ENCODE measurements around the gene MAPKAP1. TPM values are rescaled to one million over a fixed set of nuclear protein-coding genes. Genes with fewer than 3 reads are reported as not detected.

Gene MAPKAP1
- total RNA-seq, 4 donors from 2014 or later = 57.6 to 70.2 (median 68.7) TPM

- H3K4me1 ChIP-seq = no peaks in the 10 kb centered on the region
- DNase-seq (ENCODE audit: low spot score in 2 of 2) = no peak
- H3K27ac ChIP-seq = no peak overlapping the region
- H3K4me3 ChIP-seq = no peak overlapping the region
- no peaks in the 10 kb centered on the region for H3K27me3 ChIP-seq
- no peaks in the 10 kb centered on the region for H3K36me3 ChIP-seq
- H3K9me3 ChIP-seq = no peaks in the 10 kb centered on the region
- TF ChIP-seq, protein P1, sequence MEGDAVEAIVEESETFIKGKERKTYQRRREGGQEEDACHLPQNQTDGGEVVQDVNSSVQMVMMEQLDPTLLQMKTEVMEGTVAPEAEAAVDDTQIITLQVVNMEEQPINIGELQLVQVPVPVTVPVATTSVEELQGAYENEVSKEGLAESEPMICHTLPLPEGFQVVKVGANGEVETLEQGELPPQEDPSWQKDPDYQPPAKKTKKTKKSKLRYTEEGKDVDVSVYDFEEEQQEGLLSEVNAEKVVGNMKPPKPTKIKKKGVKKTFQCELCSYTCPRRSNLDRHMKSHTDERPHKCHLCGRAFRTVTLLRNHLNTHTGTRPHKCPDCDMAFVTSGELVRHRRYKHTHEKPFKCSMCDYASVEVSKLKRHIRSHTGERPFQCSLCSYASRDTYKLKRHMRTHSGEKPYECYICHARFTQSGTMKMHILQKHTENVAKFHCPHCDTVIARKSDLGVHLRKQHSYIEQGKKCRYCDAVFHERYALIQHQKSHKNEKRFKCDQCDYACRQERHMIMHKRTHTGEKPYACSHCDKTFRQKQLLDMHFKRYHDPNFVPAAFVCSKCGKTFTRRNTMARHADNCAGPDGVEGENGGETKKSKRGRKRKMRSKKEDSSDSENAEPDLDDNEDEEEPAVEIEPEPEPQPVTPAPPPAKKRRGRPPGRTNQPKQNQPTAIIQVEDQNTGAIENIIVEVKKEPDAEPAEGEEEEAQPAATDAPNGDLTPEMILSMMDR (IDR thresholded peaks at IDR 0.05) = no peak
- TF ChIP-seq POLR2A (IDR thresholded peaks at IDR 0.05) (no peak), EP300 (IDR thresholded peaks at IDR 0.05) (no peak), POLR2AphosphoS5 (IDR thresholded peaks at IDR 0.05) (no peak)
Observed at GRCh38 chr9:125497478-125497877, 209.5 kb downstream of the MAPKAP1 start.

GRCh38 chr9:125496313-125496834, 210.6 kb downstream of the MAPKAP1 start:
- WGBS = 89% methylated on average over 7 of the region's 7 CpGs
- TF ChIP-seq EP300 (IDR thresholded peaks at IDR 0.05) = no peak
- no peak for TF ChIP-seq POLR2A (IDR thresholded peaks at IDR 0.05)
- TF ChIP-seq, protein P1 (IDR thresholded peaks at IDR 0.05) = no peak
- TF ChIP-seq POLR2AphosphoS5 (IDR thresholded peaks at IDR 0.05) = no peak
- DNase-seq (ENCODE audit: low spot score in 2 of 2) = no peak
- H3K4me1 ChIP-seq = no peaks in the 10 kb centered on the region
- no peak overlapping the region for H3K27ac ChIP-seq
- no peaks in the 10 kb centered on the region for H3K9me3 ChIP-seq
- no peaks in the 10 kb centered on the region for H3K27me3 ChIP-seq
- H3K36me3 ChIP-seq = no peaks in the 10 kb centered on the region
- H3K4me3 ChIP-seq = no peak overlapping the region

DNA sequence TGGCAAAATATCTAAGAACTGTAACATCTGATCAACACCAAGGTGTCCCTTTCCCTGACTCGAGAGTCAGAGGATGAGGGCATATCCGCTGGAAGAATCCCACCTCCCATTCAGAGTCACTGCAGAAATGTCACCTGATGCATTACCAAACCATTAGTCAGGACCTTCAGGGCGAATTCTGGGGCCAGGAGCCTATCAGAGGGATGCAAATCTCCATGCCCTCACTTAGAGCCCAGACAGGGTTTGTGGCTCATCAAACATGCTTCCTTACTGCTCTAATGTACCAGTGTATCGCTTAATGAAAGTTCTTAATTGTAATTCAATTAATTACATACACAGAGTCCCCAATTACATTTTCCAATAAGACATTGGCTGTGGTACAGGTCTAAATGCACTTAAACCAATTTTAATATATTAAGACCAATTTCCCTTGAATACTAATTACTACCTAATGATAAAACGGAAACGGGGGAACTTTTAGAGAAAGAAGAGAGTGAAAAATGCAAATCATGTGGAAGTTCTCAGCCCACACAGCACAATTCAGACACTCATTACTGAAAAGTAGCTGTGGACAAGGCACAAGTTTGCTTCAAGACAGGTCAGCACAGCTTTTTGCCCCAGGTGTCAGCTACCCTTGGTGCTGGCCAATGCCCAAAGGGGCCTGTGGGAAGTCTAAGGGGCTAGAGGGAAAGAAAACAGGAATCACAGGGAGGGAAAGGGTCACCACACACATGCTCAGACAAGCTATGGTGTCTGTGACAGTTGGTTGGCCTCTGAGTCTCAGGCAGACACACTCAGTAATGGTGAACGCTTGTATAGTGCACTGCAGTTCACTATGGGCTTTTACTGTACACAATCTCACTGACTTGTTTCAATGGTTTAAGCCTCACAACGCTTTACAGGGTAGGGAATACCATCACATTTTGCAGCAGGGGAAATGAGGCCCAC, 211.6 kb downstream of the MAPKAP1 start:
- DNase-seq (ENCODE audit: low spot score in 2 of 2) = no peak
- 95% methylated on average over 8 of the region's 8 CpGs for WGBS
- TF ChIP-seq, protein P1 (IDR thresholded peaks at IDR 0.05) = no peak
- no peak for TF ChIP-seq POLR2A (IDR thresholded peaks at IDR 0.05)
- TF ChIP-seq POLR2AphosphoS5 (IDR thresholded peaks at IDR 0.05) = no peak
- no peak for TF ChIP-seq EP300 (IDR thresholded peaks at IDR 0.05)
- Histone ChIP-seq H3K36me3 (no peaks in the 10 kb centered on the region), H3K4me3 (no peak overlapping the region), H3K27ac (no peak overlapping the region), H3K27me3 (no peaks in the 10 kb centered on the region), H3K4me1 (no peaks in the 10 kb centered on the region), H3K9me3 (no peaks in the 10 kb centered on the region)

- DNase-seq (ENCODE audit: low spot score in 2 of 2) = no peak
- H3K4me1 ChIP-seq = no peaks in the 10 kb centered on the region
- H3K4me3 ChIP-seq = no peak overlapping the region
- H3K27ac ChIP-seq = no peak overlapping the region
- 79% methylated on average over 1 of the region's 1 CpG for WGBS
- no peaks in the 10 kb centered on the region for H3K36me3 ChIP-seq
- no peak for TF ChIP-seq POLR2AphosphoS5 (IDR thresholded peaks at IDR 0.05)
- H3K9me3 ChIP-seq = no peaks in the 10 kb centered on the region
- H3K27me3 ChIP-seq = no peaks in the 10 kb centered on the region
Observed at GRCh38 chr9:125494653-125494915, 212.4 kb downstream of the MAPKAP1 start.

DNA sequence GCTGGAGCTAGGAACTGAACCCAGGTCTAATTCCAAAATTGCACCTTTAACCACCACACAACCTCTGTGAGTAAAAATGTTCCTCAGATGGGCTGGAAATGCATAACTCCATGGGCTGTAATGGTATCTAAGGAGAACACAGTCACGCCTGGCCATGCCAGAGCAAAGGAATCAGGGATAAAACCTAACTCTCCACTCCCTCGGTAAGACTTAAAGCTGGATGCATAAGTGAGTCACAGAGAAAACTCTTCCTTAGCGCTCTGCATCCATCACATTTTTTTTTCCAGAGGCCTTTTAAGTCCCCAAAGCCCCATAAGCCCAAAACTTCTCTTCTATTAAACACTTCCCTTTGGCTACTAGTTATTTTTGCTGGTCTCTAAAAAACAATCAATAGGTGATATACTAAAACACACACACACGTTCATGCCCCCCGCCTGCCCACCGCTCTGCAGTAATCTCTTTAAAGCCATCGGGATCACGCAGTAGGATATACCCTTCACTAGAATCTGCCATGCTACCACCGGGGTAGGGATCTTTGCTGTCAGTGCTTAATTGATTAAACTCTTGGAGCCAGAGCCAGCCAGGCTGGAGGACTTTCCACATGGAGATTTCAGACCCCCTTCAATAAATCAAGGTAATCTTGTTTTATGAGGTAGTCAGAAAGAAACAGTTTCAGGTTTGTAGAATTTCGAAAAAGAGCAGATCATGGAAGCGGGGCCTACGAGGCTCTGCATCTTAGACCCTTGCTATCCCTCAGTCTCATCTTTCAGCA, 212.9 kb downstream of the MAPKAP1 start:
- Histone ChIP-seq H3K36me3 (no peaks in the 10 kb centered on the region), H3K27me3 (no peaks in the 10 kb centered on the region), H3K27ac (no peak overlapping the region), H3K4me1 (no peaks in the 10 kb centered on the region), H3K9me3 (no peaks in the 10 kb centered on the region), H3K4me3 (no peak overlapping the region)
- DNase-seq (ENCODE audit: low spot score in 2 of 2) = no peak
- 90% methylated on average over 12 of the region's 12 CpGs for WGBS
- no peak for TF ChIP-seq POLR2AphosphoS5 (IDR thresholded peaks at IDR 0.05)
- TF ChIP-seq POLR2A (IDR thresholded peaks at IDR 0.05) = no peak
- TF ChIP-seq, protein P1 (IDR thresholded peaks at IDR 0.05) = no peak
- no peak for TF ChIP-seq EP300 (IDR thresholded peaks at IDR 0.05)

All from suprapubic skin (tissue), 4 donors.